Thoracic aorta (tissue), 2 donors: ENCODE results near the gene UBE2D2. TPM values are rescaled to one million over a fixed set of nuclear protein-coding genes. Genes with fewer than 3 reads are reported as not detected.
"Not testable (repeated sequence)": the region's sequence is repeated elsewhere in the genome, so short reads cannot be mapped to it uniquely, and the experiment has no call there.

Source experiments
- ATAC-seq: fragments of 150-250 bp; one replicate; pipeline ENCODE4 v1.8.0; 2017; ENCODE audit warnings: low read depth; ENCODE audit not compliant: insufficient number of reproducible peaks, low FRiP score
- DNase-seq: peaks from one replicate; pipeline ENCODE4 v3.0.0-alpha.2; 2020; ENCODE audit warnings: low spot score
- H3K27ac ChIP-seq, 2 donors: fragments of 200-600 bp; sonication (generic); 1 replicate in 1 of 2; 2 replicates in 1 of 2; pipeline ENCODE4 v1.5.1; 2016; ENCODE audit warnings: mild to moderate bottlenecking in 2 of 2, moderate library complexity in 2 of 2
- H3K27me3 ChIP-seq: fragments of 200-600 bp; sonication (generic); replicated peaks from 2 replicates; pipeline ENCODE4 v1.6.0; 2016; ENCODE audit warnings: mild to moderate bottlenecking; ENCODE audit not compliant: insufficient read depth
- H3K36me3 ChIP-seq: fragments of 200-600 bp; sonication (generic); one replicate; pipeline ENCODE4 v1.5.1; 2016
- H3K4me1 ChIP-seq, 2 donors: fragments of 200-600 bp; sonication (generic); 1 replicate in 1 of 2; 2 replicates in 1 of 2; pipeline versions ENCODE4 v1.5.1 to v1.6.0; 2016; ENCODE audit warnings: low read depth in 2 of 2, mild to moderate bottlenecking in 1 of 2; ENCODE audit not compliant: control insufficient read depth in 1 of 2
- H3K4me3 ChIP-seq: fragments of 200-600 bp; sonication (generic); 2 replicates; pipeline ENCODE4 v1.5.1; 2016; ENCODE audit warnings: mild to moderate bottlenecking
- H3K9me3 ChIP-seq: fragments of 200-600 bp; sonication (generic); 2 replicates; pipeline ENCODE4 v1.5.1; 2016
- total RNA-seq, 2 donors: library from RNA; depleted of rRNA; stranded (reverse); fragments of >200 nt; gene quantifications; one replicate each; pipeline versions ENCODE4 v1.1.0 to v1.2.3, GENCODE V29; 2016
- TF ChIP-seq, protein P1 (sequence below): fragments of 200-600 bp; sonication (generic); IDR thresholded peaks from one replicate; pipeline ENCODE4 v1.5.1; 2019; ENCODE audit warnings: antibody characterized with exemption

Gene UBE2D2
- total RNA-seq, 2 donors from 2014 or later, result 51.9 to 66.7 TPM

DNA sequence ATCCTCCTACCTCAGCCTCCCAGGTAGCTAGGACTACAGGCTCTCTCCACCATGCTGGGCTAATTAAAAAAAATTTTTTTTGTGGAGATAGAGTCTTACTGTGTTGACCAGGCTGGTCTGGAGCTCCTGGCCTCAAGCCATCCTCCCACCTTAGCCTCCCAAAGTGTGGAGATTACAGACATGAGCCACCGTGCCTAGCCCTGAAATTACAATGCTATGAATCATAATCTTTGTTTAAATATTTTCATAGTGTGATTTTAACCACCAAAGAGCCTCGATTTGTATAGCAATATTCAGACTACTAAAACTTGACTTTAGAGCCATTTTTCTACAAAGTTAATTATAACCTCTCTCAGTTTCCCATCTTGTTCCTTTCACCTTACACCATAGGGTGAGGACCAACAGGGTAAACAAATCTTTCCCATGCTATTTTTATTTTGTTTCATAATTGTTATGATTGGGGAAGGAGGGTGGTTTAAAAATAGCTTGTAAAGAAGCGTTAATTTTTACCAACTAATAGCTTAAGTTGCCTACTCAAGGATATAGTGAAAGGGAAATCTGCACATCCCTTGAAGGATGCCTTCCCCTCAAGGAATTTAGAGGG lies 32.7 kb downstream of the UBE2D2 start:
- DNase-seq, result no peak
- Histone ChIP-seq H3K27me3 (no peaks in the 10 kb centered on the region), H3K4me1 (peaks cover 10 to 13% of the 10 kb centered on the region in 2 donors), H3K9me3 (no peaks in the 10 kb centered on the region), H3K27ac (peak overlapping the region; percentile 8 to 12), H3K36me3 (no peaks in the 10 kb centered on the region), H3K4me3 (no peak overlapping the region)
- TF ChIP-seq, protein P1, sequence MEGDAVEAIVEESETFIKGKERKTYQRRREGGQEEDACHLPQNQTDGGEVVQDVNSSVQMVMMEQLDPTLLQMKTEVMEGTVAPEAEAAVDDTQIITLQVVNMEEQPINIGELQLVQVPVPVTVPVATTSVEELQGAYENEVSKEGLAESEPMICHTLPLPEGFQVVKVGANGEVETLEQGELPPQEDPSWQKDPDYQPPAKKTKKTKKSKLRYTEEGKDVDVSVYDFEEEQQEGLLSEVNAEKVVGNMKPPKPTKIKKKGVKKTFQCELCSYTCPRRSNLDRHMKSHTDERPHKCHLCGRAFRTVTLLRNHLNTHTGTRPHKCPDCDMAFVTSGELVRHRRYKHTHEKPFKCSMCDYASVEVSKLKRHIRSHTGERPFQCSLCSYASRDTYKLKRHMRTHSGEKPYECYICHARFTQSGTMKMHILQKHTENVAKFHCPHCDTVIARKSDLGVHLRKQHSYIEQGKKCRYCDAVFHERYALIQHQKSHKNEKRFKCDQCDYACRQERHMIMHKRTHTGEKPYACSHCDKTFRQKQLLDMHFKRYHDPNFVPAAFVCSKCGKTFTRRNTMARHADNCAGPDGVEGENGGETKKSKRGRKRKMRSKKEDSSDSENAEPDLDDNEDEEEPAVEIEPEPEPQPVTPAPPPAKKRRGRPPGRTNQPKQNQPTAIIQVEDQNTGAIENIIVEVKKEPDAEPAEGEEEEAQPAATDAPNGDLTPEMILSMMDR, result no peak
- ATAC-seq, result no peak

DNA sequence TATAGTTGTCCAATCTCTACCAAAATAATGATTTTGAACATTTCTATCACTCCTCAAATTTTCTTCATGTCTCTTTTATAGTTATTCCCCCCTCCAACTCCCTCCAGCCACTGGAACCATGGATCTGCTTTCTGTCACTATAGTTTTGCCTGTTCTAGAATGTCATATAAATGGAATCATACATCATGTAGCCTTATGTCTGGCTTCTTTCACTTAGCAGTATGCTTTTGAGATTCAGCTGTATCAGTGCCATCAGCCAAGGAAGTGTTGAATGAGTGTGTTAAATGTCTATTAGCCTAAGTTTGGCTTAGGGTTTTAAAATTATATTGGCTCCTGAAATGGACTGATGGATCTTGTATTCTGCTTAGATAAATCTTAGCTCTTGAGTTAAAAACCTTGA lies 36.0 kb downstream of the UBE2D2 start:
- DNase-seq (no peak), ATAC-seq (no peak)
- TF ChIP-seq, protein P1, result no peak
- Histone ChIP-seq H3K27ac (no peak overlapping the region), H3K9me3 (no peaks in the 10 kb centered on the region), H3K36me3 (peaks cover 13% of the 10 kb centered on the region), H3K4me3 (no peak overlapping the region), H3K27me3 (no peaks in the 10 kb centered on the region), H3K4me1 (peaks cover 10 to 13% of the 10 kb centered on the region in 2 donors)

DNA sequence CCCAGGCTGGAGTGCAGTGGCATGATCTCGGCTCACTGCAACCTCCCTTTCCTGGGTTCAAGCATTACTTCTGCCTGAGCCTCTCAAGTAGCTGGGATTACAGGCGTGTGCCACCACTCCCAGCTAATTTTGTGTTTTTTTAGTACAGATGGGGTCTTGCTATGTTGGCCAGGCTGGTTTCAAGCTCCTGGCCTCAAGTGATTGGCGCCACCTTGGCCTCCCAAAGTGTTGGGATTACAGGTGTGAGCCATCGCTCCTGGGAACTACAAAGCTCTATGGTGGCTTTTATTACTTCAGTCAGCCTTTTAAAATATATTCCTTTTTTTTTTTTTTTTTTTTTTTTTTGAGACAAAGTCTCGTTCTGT lies 37.4 kb downstream of the UBE2D2 start:
- DNase-seq, H3K9me3 ChIP-seq, ATAC-seq, H3K27me3 ChIP-seq, H3K27ac ChIP-seq, H3K4me3 ChIP-seq: not testable (repeated sequence)
- H3K36me3 ChIP-seq, result peaks cover 20% of the 10 kb centered on the region
- H3K4me1 ChIP-seq, result peaks cover 10 to 12% of the 10 kb centered on the region in 2 donors

DNA sequence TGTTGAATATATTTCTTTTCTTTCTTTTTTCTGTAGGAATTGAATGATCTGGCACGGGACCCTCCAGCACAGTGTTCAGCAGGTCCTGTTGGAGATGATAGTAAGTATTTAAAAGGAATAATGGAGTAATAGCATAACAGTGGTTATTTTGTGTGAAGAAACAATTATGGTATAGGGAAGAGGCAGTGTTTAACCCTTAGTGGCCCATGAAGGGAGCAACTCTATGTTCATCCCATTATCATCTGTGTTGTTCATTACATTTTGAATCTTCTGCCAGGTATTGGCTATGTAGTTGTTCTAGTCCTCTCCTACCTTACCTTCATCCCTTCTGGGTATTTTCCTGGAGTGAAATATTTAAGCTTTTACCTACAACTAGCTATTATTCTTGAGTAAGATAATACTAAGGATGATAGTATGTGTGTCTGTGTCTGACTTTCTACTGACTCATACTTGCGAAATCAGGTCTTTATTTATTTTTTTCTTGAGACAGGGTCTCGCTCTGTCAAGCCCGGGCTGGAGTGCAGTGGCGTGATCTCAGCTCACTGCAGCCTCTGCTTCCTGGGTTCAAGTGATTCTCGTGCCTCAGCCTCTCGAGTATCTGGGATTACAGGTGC lies 39.3 kb downstream of the UBE2D2 start:
- Histone ChIP-seq H3K36me3 (peaks cover 20% of the 10 kb centered on the region), H3K9me3 (no peaks in the 10 kb centered on the region), H3K4me3 (no peak overlapping the region), H3K27ac (no peak overlapping the region), H3K27me3 (no peaks in the 10 kb centered on the region), H3K4me1 (no peaks in the 10 kb centered on the region)
- DNase-seq, result no peak
- TF ChIP-seq, protein P1, result no peak
- no peak for ATAC-seq

DNA sequence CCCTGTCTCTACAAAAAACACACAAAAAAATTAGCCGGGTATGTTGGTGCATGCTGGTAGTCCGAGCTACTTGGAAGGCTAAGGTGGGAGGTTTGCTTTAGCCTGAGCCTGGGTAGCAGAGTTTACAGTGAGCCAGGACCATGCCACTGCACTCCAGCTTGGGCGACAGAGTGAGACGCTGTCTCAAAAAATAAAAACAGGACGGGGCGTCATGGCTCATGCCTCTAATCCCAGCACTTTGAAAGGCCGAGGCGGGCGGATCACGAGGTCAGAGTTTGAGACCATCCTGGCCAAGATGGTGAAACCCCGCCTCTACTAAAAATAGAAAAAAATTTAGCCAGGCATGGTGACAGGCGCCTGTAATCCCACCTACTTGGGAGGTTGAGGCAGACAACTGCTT lies 40.3 kb downstream of the UBE2D2 start:
- H3K4me3 ChIP-seq, result no peak overlapping the region
- H3K4me1 ChIP-seq, result no peaks in the 10 kb centered on the region
- H3K36me3 ChIP-seq, result peaks cover 20% of the 10 kb centered on the region
- H3K27me3 ChIP-seq, result no peaks in the 10 kb centered on the region
- H3K27ac ChIP-seq, result no peak overlapping the region
- H3K9me3 ChIP-seq, result no peaks in the 10 kb centered on the region
- DNase-seq, result no peak
- TF ChIP-seq, protein P1, result no peak
- no peak for ATAC-seq

DNA sequence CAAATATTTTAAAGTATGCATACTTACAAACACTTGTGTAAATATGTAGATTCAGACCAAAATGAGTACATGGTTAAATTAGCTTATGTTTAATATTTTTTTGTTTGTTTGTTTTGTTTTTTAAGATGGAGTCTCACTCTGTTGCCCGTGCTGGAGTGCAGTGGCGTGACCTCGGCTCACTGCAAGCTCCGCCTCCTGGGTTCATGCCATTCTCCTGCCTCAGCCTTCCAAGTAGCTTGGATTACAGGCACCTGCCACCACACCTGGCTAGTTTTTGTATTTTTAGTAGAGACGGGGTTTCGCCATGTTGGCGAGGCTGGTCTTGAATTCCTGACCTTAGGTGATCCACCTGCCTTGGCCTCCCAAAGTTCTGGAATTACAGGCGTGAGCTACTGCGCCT lies 40.8 kb downstream of the UBE2D2 start:
- not testable (repeated sequence) for H3K27ac ChIP-seq, ATAC-seq, H3K4me1 ChIP-seq, H3K27me3 ChIP-seq, H3K9me3 ChIP-seq, H3K4me3 ChIP-seq, DNase-seq
- H3K36me3 ChIP-seq, result peaks cover 20% of the 10 kb centered on the region
